ENCODE results near the gene BAG1. TPM values are rescaled to one million over a fixed set of nuclear protein-coding genes. Genes with fewer than 3 reads are reported as not detected.

Gene BAG1
- total RNA-seq, 1 experiment from 2014 or later: 51.2 TPM

GRCh38 chr9:33289936-33290246 lies 25.4 kb upstream of the BAG1 start:
- no peak for TF ChIP-seq CTCF (IDR thresholded peaks at IDR 0.05; ENCODE audit: insufficient read depth in 1 of 2, low read depth in 1 of 2, low read length in 1 of 2, severe bottlenecking in 1 of 2, unreplicated experiment in 1 of 2)

DNA sequence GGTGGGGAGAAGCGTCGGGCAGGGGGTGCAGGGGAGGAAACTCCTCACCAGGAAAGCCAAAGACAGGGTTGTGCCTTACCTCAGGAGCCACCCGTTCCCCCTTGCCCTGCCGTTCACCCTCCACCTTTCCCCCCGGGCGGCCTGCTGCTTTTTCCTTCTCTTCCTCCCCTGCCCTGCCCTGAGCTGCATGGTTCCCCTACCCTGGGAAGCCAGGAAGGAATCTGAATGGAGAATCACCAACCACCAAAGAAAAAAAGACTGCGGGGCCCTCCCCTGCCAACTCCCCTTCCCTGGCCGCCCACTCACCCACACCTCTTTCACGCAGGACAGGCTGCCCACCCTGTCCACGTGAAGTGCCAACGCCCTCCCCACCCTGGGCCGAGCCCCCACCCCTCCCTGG lies 25.0 kb upstream of the BAG1 start:
- Mint-ChIP-seq H3K9me3 (ENCODE audit: unreplicated experiment) (no peaks in the 10 kb centered on the region), H3K36me3 (ENCODE audit: insufficient read depth, unreplicated experiment) (peaks cover 29% of the 10 kb centered on the region), H3K27ac (ENCODE audit: unreplicated experiment) (peak overlapping the region; percentile 99), H3K4me1 (ENCODE audit: low read depth, unreplicated experiment) (peaks cover 12% of the 10 kb centered on the region), H3K4me3 (ENCODE audit: unreplicated experiment) (peak overlapping the region; percentile 96), H3K27me3 (ENCODE audit: insufficient read depth, unreplicated experiment) (no peaks in the 10 kb centered on the region)
- ChIA-PET POLR2A (interaction anchor here (0.7 to 1.5 kb wide), 6 partner anchors 11 to 265 kb away, joined by 3 to 9 read pairs (median 5); partner anchors contain the start of genes BAG1, CHMP5, DNAJA1 and SMU1), CTCF (interaction anchor here (0.5 to 1.2 kb wide), 4 partner anchors 49 to 177 kb away, joined by 3 to 5 read pairs (median 4); partner anchors contain the start of genes B4GALT1 and SPINK4)
- Histone ChIP-seq H3K27me3 (replicated peaks; ENCODE audit: control insufficient read depth, insufficient read depth, low read length) (no peaks in the 10 kb centered on the region), H3K36me3 (ENCODE audit: control insufficient read depth, insufficient read depth, low read length) (no peaks in the 10 kb centered on the region), H3K9me3 (no peaks in the 10 kb centered on the region), H3K4me3 (ENCODE audit: low read depth, low read length) (peak overlapping the region; percentile 84), H3K4me1 (peaks cover 17% of the 10 kb centered on the region; the same call in 1 of the 2 replicates)
- TF ChIP-seq CTCF (IDR thresholded peaks at IDR 0.05; ENCODE audit: insufficient read depth in 1 of 2, low read depth in 1 of 2, low read length in 1 of 2, severe bottlenecking in 1 of 2, unreplicated experiment in 1 of 2): no peak
- DNase-seq: no peak
- BruUV-seq (replicated peaks): no TSS peak
- intact Hi-C loops (cut with micrococcal nuclease; ENCODE audit: unreplicated experiment): no loop called here

More at GRCh38 chr9:33289936-33290246, 25.4 kb upstream of the BAG1 start:
- no peak for DNase-seq
- Mint-ChIP-seq H3K9me3 (ENCODE audit: unreplicated experiment) (no peaks in the 10 kb centered on the region), H3K4me1 (ENCODE audit: low read depth, unreplicated experiment) (peaks cover 12% of the 10 kb centered on the region), H3K4me3 (ENCODE audit: unreplicated experiment) (peak overlapping the region; percentile 96), H3K27ac (ENCODE audit: unreplicated experiment) (peak overlapping the region; percentile 99), H3K36me3 (ENCODE audit: insufficient read depth, unreplicated experiment) (peaks cover 33% of the 10 kb centered on the region), H3K27me3 (ENCODE audit: insufficient read depth, unreplicated experiment) (no peaks in the 10 kb centered on the region)
- CTCF ChIA-PET: interaction anchor here (0.5 to 1.2 kb wide), 8 partner anchors 50 to 265 kb away, joined by 3 to 9 read pairs (median 4); partner anchors contain the start of genes B4GALT1, DNAJA1 and SPINK4
- POLR2A ChIA-PET: interaction anchor here (0.6 to 1.5 kb wide), 9 partner anchors 11 to 265 kb away, joined by 3 to 9 read pairs (median 6); partner anchors contain the start of genes BAG1, CHMP5, DNAJA1 and NOL6
- H3K27me3 ChIP-seq (replicated peaks; ENCODE audit: control insufficient read depth, insufficient read depth, low read length): no peaks in the 10 kb centered on the region
- no peaks in the 10 kb centered on the region for H3K9me3 ChIP-seq
- peaks cover 17% of the 10 kb centered on the region; the same call in 1 of the 2 replicates for H3K4me1 ChIP-seq
- intact Hi-C loops (cut with micrococcal nuclease; ENCODE audit: unreplicated experiment): loop anchor here (1.0 kb wide), 1 partner anchor 26 kb away; the partner anchor contains the start of gene BAG1
- BruUV-seq (replicated peaks): TSS peak; percentile 86
- H3K4me3 ChIP-seq (ENCODE audit: low read depth, low read length): peak overlapping the region; percentile 84
- H3K36me3 ChIP-seq (ENCODE audit: control insufficient read depth, insufficient read depth, low read length): no peaks in the 10 kb centered on the region

GRCh38 chr9:33288828-33289483 lies 24.4 kb upstream of the BAG1 start:
- POLR2A ChIA-PET: no interaction called here
- Mint-ChIP-seq H3K27me3 (ENCODE audit: insufficient read depth, unreplicated experiment) (no peaks in the 10 kb centered on the region), H3K9me3 (ENCODE audit: unreplicated experiment) (no peaks in the 10 kb centered on the region), H3K4me1 (ENCODE audit: low read depth, unreplicated experiment) (peaks cover 12% of the 10 kb centered on the region), H3K27ac (ENCODE audit: unreplicated experiment) (peak overlapping the region; percentile 99), H3K4me3 (ENCODE audit: unreplicated experiment) (peak overlapping the region; percentile 96), H3K36me3 (ENCODE audit: insufficient read depth, unreplicated experiment) (peaks cover 25% of the 10 kb centered on the region)
- no peaks in the 10 kb centered on the region for H3K27me3 ChIP-seq (replicated peaks; ENCODE audit: control insufficient read depth, insufficient read depth, low read length)
- H3K36me3 ChIP-seq (ENCODE audit: control insufficient read depth, insufficient read depth, low read length): no peaks in the 10 kb centered on the region
- CTCF ChIA-PET: no interaction called here
- no TSS peak for BruUV-seq (replicated peaks)
- peak overlapping the region; percentile 84; the same call in 1 of the 2 replicates for H3K4me3 ChIP-seq (ENCODE audit: low read depth, low read length)
- DNase-seq: no peak
- TF ChIP-seq CTCF (IDR thresholded peaks at IDR 0.05; ENCODE audit: insufficient read depth in 1 of 2, low read depth in 1 of 2, low read length in 1 of 2, severe bottlenecking in 1 of 2, unreplicated experiment in 1 of 2): no peak
- H3K9me3 ChIP-seq: no peaks in the 10 kb centered on the region
- H3K4me1 ChIP-seq: peaks cover 17% of the 10 kb centered on the region; the same call in 1 of the 2 replicates
- intact Hi-C loops (cut with micrococcal nuclease; ENCODE audit: unreplicated experiment): no loop called here

All from Caco-2 (cell line).